GM12891 (cell line): ENCODE data around the gene GALM.

ENCODE experiments used
- POLR2A ChIP-seq: IDR thresholded peaks from 2 replicates; pipeline ENCODE4 v1.6.1; 2011; ENCODE audit warnings: low read depth, low read length, control low read depth
- POLR2AphosphoS5 ChIP-seq: IDR thresholded peaks from 2 replicates; pipeline ENCODE4 v1.6.1; 2011; ENCODE audit warnings: low read depth, low read length, control low read depth
- SPI1 ChIP-seq: IDR thresholded peaks from 2 replicates; pipeline ENCODE4 v1.6.1; 2011; ENCODE audit warnings: low read depth, low read length, control low read depth
- TAF1 ChIP-seq: IDR thresholded peaks from 2 replicates; pipeline ENCODE4 v1.6.1; 2011; ENCODE audit warnings: low read depth, low read length, control low read depth

DNA sequence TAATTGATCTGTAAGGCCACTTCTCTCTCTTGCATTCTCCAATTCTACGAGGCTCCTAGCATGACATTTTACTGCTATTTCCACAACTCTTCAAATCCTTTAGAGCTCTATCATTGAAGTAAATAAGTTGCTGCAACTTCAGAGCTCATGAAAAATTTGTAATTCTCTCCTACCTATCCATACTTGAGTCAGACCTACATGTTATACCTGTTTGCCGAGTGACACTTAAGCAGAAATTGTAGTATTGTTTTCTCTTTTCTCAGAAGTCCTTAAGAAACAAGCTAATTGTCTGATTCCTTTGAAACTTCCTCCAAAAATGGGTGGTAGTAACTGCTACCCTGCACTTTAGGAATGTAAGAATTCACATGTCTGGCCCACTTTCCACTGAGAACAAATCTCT lies 26.1 kb downstream of the GALM start:
- TF ChIP-seq TAF1 (no peak), POLR2A (no peak), POLR2AphosphoS5 (no peak), SPI1 (no peak)
